Measurements from ENCODE around the gene ZNF100. TPM values are rescaled to one million over a fixed set of nuclear protein-coding genes. Genes with fewer than 3 reads are reported as not detected.
"Not testable (repeated sequence)": the region's sequence is repeated elsewhere in the genome, so short reads cannot be mapped to it uniquely, and the experiment has no call there.

The ZNF100 gene
- polyA plus RNA-seq (2013, experiment 1 of 2): 20.4 TPM
- 19.0 TPM for polyA plus RNA-seq (2013, experiment 2 of 2)

- H2BK15ac ChIP-seq (replicated peaks; ENCODE audit: low read depth): no peak within 1 kb of the TSS
- peak within 1 kb of the TSS; percentile 99 for H3K56ac ChIP-seq (ENCODE audit: low read length)
- H2BK120ac ChIP-seq (ENCODE audit: low read depth, low read length): no peak within 1 kb of the TSS
- peak within 1 kb of the TSS; percentile 22 for H3K4me2 ChIP-seq (ENCODE audit: low read length)
- peak; percentile 98 for DNase-seq
- H2BK5ac ChIP-seq (ENCODE audit: low read length): peak within 1 kb of the TSS; percentile 83
- H2AK5ac ChIP-seq (ENCODE audit: low read length): no peak within 1 kb of the TSS
- peak within 1 kb of the TSS; percentile 98 for H3K4me3 ChIP-seq (ENCODE audit: low read length)
- H3K9ac ChIP-seq (ENCODE audit: low read length): peak within 1 kb of the TSS; percentile 84
- H3K27ac ChIP-seq (ENCODE audit: low read depth, low read length): peak within 1 kb of the TSS; percentile 57
- WGBS (ENCODE audit: extremely low coverage, insufficient coverage, low lambda C conversion rate): no CpG with 5 or more reads among the region's 35 CpGs
- H3K79me1 ChIP-seq (ENCODE audit: low read length): no peaks in the 10 kb centered on the region
- H3K4ac ChIP-seq (ENCODE audit: low read depth, low read length): peak within 1 kb of the TSS; percentile 58
- peak within 1 kb of the TSS; percentile 85 for H3K23ac ChIP-seq (ENCODE audit: low read length)
- no peak within 1 kb of the TSS for H4K8ac ChIP-seq (ENCODE audit: low read depth, low read length)
- H3K4me1 ChIP-seq (ENCODE audit: control insufficient read depth, low read depth, low read length): no peaks in the 10 kb centered on the region
- peak within 1 kb of the TSS; percentile 35 for H3K18ac ChIP-seq (ENCODE audit: low read length)
- no peaks in the 10 kb centered on the region for H3K27me3 ChIP-seq (ENCODE audit: insufficient read depth, low read length, poor library complexity)
- H3K79me2 ChIP-seq (ENCODE audit: control insufficient read depth, insufficient read depth, low read length): peaks cover 17% of the 10 kb centered on the region
- no peak within 1 kb of the TSS for H4K5ac ChIP-seq (ENCODE audit: low read length)
- peaks cover 2% of the 10 kb centered on the region for H3K36me3 ChIP-seq (ENCODE audit: control insufficient read depth, insufficient read depth, low read length)
Observed at GRCh38 chr19:21767065-21767800, at the start of gene ZNF100. TSS of gene ZNF100 (minus strand) at chr19:21767579. CDS start at chr19:21767429, 150 bp downstream.

- no peak overlapping the region for H3K56ac ChIP-seq (ENCODE audit: low read length)
- H4K5ac ChIP-seq (ENCODE audit: low read length): no peak overlapping the region
- H3K4me2 ChIP-seq (ENCODE audit: low read length): no peak overlapping the region
- H2AK5ac ChIP-seq (ENCODE audit: low read length): no peak overlapping the region
- H3K9ac ChIP-seq (ENCODE audit: low read length): no peak overlapping the region
- no peak overlapping the region for H3K4ac ChIP-seq (ENCODE audit: low read depth, low read length)
- no peak overlapping the region for H3K27ac ChIP-seq (ENCODE audit: low read depth, low read length)
- no peak overlapping the region for H2BK120ac ChIP-seq (ENCODE audit: low read depth, low read length)
- H3K79me2 ChIP-seq (ENCODE audit: control insufficient read depth, insufficient read depth, low read length): no peaks in the 10 kb centered on the region
- H3K79me1 ChIP-seq (ENCODE audit: low read length): no peaks in the 10 kb centered on the region
- no peaks in the 10 kb centered on the region for H3K27me3 ChIP-seq (ENCODE audit: insufficient read depth, low read length, poor library complexity)
- no peaks in the 10 kb centered on the region for H3K4me1 ChIP-seq (ENCODE audit: control insufficient read depth, low read depth, low read length)
- WGBS (ENCODE audit: extremely low coverage, insufficient coverage, low lambda C conversion rate): no CpG with 5 or more reads among the region's 4 CpGs
- H3K18ac ChIP-seq (ENCODE audit: low read length): no peak overlapping the region
- H3K23ac ChIP-seq (ENCODE audit: low read length): no peak overlapping the region
- no peak for DNase-seq
- no peak overlapping the region for H4K8ac ChIP-seq (ENCODE audit: low read depth, low read length)
- H2BK15ac ChIP-seq (replicated peaks; ENCODE audit: low read depth): no peak overlapping the region
- no peak overlapping the region for H2BK5ac ChIP-seq (ENCODE audit: low read length)
- peaks cover 12% of the 10 kb centered on the region for H3K36me3 ChIP-seq (ENCODE audit: control insufficient read depth, insufficient read depth, low read length)
- no peak overlapping the region for H3K4me3 ChIP-seq (ENCODE audit: low read length)
Observed at GRCh38 chr19:21812448-21812847, 45.1 kb upstream of the ZNF100 start.

GRCh38 chr19:21808400-21809000 lies 41.1 kb upstream of the ZNF100 start:
- H3K36me3 ChIP-seq (ENCODE audit: control insufficient read depth, insufficient read depth, low read length); H2AK5ac ChIP-seq (ENCODE audit: low read length): not testable (repeated sequence)

GRCh38 chr19:21789466-21790085 lies 22.2 kb upstream of the ZNF100 start:
- no peak overlapping the region for H3K4ac ChIP-seq (ENCODE audit: low read depth, low read length)
- H3K79me1 ChIP-seq (ENCODE audit: low read length): no peaks in the 10 kb centered on the region
- H3K9ac ChIP-seq (ENCODE audit: low read length): no peak overlapping the region
- no peak overlapping the region for H2BK120ac ChIP-seq (ENCODE audit: low read depth, low read length)
- no peak overlapping the region for H3K27ac ChIP-seq (ENCODE audit: low read depth, low read length)
- H3K56ac ChIP-seq (ENCODE audit: low read length): no peak overlapping the region
- H2BK15ac ChIP-seq (replicated peaks; ENCODE audit: low read depth): no peak overlapping the region
- no peak overlapping the region for H3K18ac ChIP-seq (ENCODE audit: low read length)
- H3K4me2 ChIP-seq (ENCODE audit: low read length): no peak overlapping the region
- no peaks in the 10 kb centered on the region for H3K79me2 ChIP-seq (ENCODE audit: control insufficient read depth, insufficient read depth, low read length)
- no peak for DNase-seq
- H3K4me1 ChIP-seq (ENCODE audit: control insufficient read depth, low read depth, low read length): no peaks in the 10 kb centered on the region
- no peak overlapping the region for H4K5ac ChIP-seq (ENCODE audit: low read length)
- no peak overlapping the region for H4K8ac ChIP-seq (ENCODE audit: low read depth, low read length)
- H3K4me3 ChIP-seq (ENCODE audit: low read length): no peak overlapping the region
- no peaks in the 10 kb centered on the region for H3K27me3 ChIP-seq (ENCODE audit: insufficient read depth, low read length, poor library complexity)
- no peak overlapping the region for H2AK5ac ChIP-seq (ENCODE audit: low read length)
- no peak overlapping the region for H2BK5ac ChIP-seq (ENCODE audit: low read length)
- no peak overlapping the region for H3K23ac ChIP-seq (ENCODE audit: low read length)
- no CpG with 5 or more reads among the region's 5 CpGs for WGBS (ENCODE audit: extremely low coverage, insufficient coverage, low lambda C conversion rate)
- H3K36me3 ChIP-seq (ENCODE audit: control insufficient read depth, insufficient read depth, low read length): no peaks in the 10 kb centered on the region

More at GRCh38 chr19:21808400-21809000, 41.1 kb upstream of the ZNF100 start:
- not testable (repeated sequence) for H3K4me1 ChIP-seq (ENCODE audit: control insufficient read depth, low read depth, low read length); H3K18ac ChIP-seq (ENCODE audit: low read length); H3K4me3 ChIP-seq (ENCODE audit: low read length); H3K56ac ChIP-seq (ENCODE audit: low read length); H3K27me3 ChIP-seq (ENCODE audit: insufficient read depth, low read length, poor library complexity); H3K4me2 ChIP-seq (ENCODE audit: low read length); H3K9ac ChIP-seq (ENCODE audit: low read length); H4K8ac ChIP-seq (ENCODE audit: low read depth, low read length); H2BK5ac ChIP-seq (ENCODE audit: low read length); H4K5ac ChIP-seq (ENCODE audit: low read length); DNase-seq; H3K4ac ChIP-seq (ENCODE audit: low read depth, low read length); H3K27ac ChIP-seq (ENCODE audit: low read depth, low read length); H3K79me1 ChIP-seq (ENCODE audit: low read length); H2BK120ac ChIP-seq (ENCODE audit: low read depth, low read length); H2BK15ac ChIP-seq (replicated peaks; ENCODE audit: low read depth); H3K23ac ChIP-seq (ENCODE audit: low read length); H3K79me2 ChIP-seq (ENCODE audit: control insufficient read depth, insufficient read depth, low read length)
- WGBS (ENCODE audit: extremely low coverage, insufficient coverage, low lambda C conversion rate): no CpG with 5 or more reads among the region's 3 CpGs

- Histone ChIP-seq H2BK5ac (ENCODE audit: low read length) (no peak overlapping the region), H4K8ac (ENCODE audit: low read depth, low read length) (no peak overlapping the region), H3K4me3 (ENCODE audit: low read length) (no peak overlapping the region), H3K4ac (ENCODE audit: low read depth, low read length) (no peak overlapping the region), H3K36me3 (ENCODE audit: control insufficient read depth, insufficient read depth, low read length) (no peaks in the 10 kb centered on the region), H2AK5ac (ENCODE audit: low read length) (no peak overlapping the region), H3K18ac (ENCODE audit: low read length) (no peak overlapping the region), H2BK15ac (replicated peaks; ENCODE audit: low read depth) (no peak overlapping the region), H3K79me2 (ENCODE audit: control insufficient read depth, insufficient read depth, low read length) (no peaks in the 10 kb centered on the region), H3K56ac (ENCODE audit: low read length) (no peak overlapping the region), H4K5ac (ENCODE audit: low read length) (no peak overlapping the region), H2BK120ac (ENCODE audit: low read depth, low read length) (no peak overlapping the region), H3K27ac (ENCODE audit: low read depth, low read length) (no peak overlapping the region), H3K9ac (ENCODE audit: low read length) (no peak overlapping the region), H3K4me2 (ENCODE audit: low read length) (no peak overlapping the region), H3K23ac (ENCODE audit: low read length) (no peak overlapping the region), H3K27me3 (ENCODE audit: insufficient read depth, low read length, poor library complexity) (no peaks in the 10 kb centered on the region), H3K4me1 (ENCODE audit: control insufficient read depth, low read depth, low read length) (no peaks in the 10 kb centered on the region), H3K79me1 (ENCODE audit: low read length) (no peaks in the 10 kb centered on the region)
- no CpG with 5 or more reads among the region's 3 CpGs for WGBS (ENCODE audit: extremely low coverage, insufficient coverage, low lambda C conversion rate)
- DNase-seq: no peak
Observed at GRCh38 chr19:21786936-21787335, 19.6 kb upstream of the ZNF100 start.

Measured in mesendoderm (in vitro differentiated cells).